COR-L47 (cell line): Measurements from ENCODE around the gene CRTC3.
"Not testable (repeated sequence)": the region's sequence is repeated elsewhere in the genome, so short reads cannot be mapped to it uniquely, and the experiment has no call there.

ENCODE experiments used
- DNase-seq: peaks from one replicate; lab custom pipeline; 2025; lab: John Stamatoyannopoulos, UW

Gene CRTC3

GRCh38 chr15:90623854-90624253 is 94.1 kb downstream of the CRTC3 start:
- DNase-seq, result no peak

- no peak for DNase-seq
These were observed 94.7 kb downstream of the CRTC3 start for GRCh38 chr15:90624278-90624981.

- no peak for DNase-seq
These were observed 95.3 kb downstream of the CRTC3 start for GRCh38 chr15:90625037-90625436.

GRCh38 chr15:90629217-90629616 is 99.5 kb downstream of the CRTC3 start:
- DNase-seq, result no peak

GRCh38 chr15:90633360-90633759 is 103.6 kb downstream of the CRTC3 start:
- no peak for DNase-seq

GRCh38 chr15:90636993-90637392 is 107.3 kb downstream of the CRTC3 start:
- DNase-seq, result not testable (repeated sequence)

GRCh38 chr15:90637693-90638092 is 108.0 kb downstream of the CRTC3 start:
- no peak for DNase-seq

- DNase-seq, result peak; percentile 19
These were observed 108.5 kb downstream of the CRTC3 start for GRCh38 chr15:90638201-90638691.

GRCh38 chr15:90638963-90639362 is 109.2 kb downstream of the CRTC3 start:
- no peak for DNase-seq

GRCh38 chr15:90640862-90641261 is 111.1 kb downstream of the CRTC3 start:
- no peak for DNase-seq

GRCh38 chr15:90641581-90642463 is 112.1 kb downstream of the CRTC3 start:
- DNase-seq, result no peak

- no peak for DNase-seq
These were observed 113.0 kb downstream of the CRTC3 start for GRCh38 chr15:90642464-90643300.

GRCh38 chr15:90643301-90643632 is 113.5 kb downstream of the CRTC3 start:
- DNase-seq, result no peak

GRCh38 chr15:90644526-90644925 is 114.8 kb downstream of the CRTC3 start:
- no peak for DNase-seq

- no peak for DNase-seq
These were observed 115.4 kb downstream of the CRTC3 start for GRCh38 chr15:90644952-90645725.

GRCh38 chr15:90645873-90646575 is 116.3 kb downstream of the CRTC3 start:
- no peak for DNase-seq

- no peak for DNase-seq
These were observed 117.1 kb downstream of the CRTC3 start for GRCh38 chr15:90646662-90647305.

GRCh38 chr15:90647326-90647725 is 117.6 kb downstream of the CRTC3 start:
- DNase-seq, result no peak

- DNase-seq, result peak; percentile 51
These were observed 118.7 kb downstream of the CRTC3 start for GRCh38 chr15:90648137-90649070.
